HG02840 (cell line): Measurements from ENCODE around the gene HPD.

Source experiments
- ATAC-seq: cut with Tn5 transposase; IDR thresholded peaks from one replicate; pipeline ENCODE4 v1.9.1; 2021; ENCODE audit warnings: mild to moderate bottlenecking, moderate library complexity, moderate number of reproducible peaks; ENCODE audit not compliant: unreplicated experiment, low FRiP score

HPD gene

DNA sequence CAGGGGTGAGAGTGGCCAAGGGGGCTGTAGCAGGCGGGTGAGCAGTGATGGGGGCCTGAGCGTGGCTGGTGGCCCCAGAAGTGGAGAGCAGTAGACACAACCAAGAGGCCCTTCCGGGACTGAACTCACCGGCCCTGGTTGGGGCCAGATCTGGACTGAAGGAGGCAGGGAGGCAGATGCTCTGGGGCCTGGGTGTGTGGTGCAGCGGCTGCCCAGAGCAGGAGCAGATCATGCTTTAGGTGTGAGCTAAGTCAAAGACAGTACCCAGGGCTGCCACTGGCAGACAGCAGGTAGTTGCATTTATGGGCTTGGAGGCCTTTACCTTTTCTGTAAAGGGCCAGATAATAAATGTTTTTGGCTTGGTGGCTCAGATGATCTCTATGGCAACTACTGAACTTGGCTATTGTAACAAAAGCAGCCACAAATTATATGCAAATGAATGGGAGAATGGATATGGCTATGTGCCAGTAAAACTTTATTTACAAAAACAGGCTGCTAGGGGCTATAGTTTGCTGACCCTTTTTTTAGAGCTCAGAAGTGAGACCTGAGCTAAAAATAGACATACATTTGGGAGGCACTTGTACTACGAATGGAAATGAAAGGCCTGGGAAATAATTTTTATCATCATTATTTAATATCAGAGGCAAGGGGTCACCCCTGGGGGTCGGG lies 29.3 kb downstream of the HPD start:
- no peak for ATAC-seq

- ATAC-seq: no peak
Measured at GRCh38 chr12:121828826-121829225, 29.8 kb downstream of the HPD start.

GRCh38 chr12:121828306-121828705 lies 30.4 kb downstream of the HPD start:
- no peak for ATAC-seq

DNA sequence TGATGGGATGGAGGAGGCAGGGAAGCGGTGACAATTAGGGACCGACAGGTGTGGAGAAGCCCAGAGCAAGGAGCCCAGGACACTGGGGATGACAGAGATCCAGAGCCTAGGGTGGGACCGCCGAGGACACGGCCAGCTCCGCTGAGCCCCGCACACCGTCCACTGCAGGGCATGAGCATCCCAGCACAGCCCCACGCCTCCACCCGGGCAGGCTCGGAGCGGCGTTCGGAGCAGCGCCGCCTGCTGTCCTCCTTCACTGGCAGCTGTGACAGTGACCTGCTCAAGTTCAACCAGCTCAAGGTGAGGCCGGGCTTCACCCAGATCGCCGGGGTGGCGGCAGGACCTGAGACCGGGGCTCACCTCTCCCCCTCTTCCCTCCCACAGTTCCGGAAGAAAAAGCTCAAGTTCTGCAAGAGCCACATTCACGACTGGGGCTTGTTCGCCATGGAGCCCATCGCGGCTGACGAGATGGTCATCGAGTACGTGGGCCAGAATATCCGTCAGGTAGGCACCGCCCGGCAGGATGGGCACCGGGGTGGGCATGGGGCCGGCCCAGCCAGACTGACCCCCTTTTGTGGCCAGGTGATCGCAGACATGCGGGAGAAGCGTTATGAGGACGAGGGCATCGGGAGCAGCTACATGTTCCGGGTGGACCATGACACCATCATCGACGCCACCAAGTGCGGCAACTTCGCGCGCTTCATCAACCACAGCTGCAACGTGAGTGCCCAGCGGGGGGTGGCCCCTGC lies 31.1 kb downstream of the HPD start:
- no peak for ATAC-seq

GRCh38 chr12:121826318-121827150 lies 32.1 kb downstream of the HPD start:
- no peak for ATAC-seq

DNA sequence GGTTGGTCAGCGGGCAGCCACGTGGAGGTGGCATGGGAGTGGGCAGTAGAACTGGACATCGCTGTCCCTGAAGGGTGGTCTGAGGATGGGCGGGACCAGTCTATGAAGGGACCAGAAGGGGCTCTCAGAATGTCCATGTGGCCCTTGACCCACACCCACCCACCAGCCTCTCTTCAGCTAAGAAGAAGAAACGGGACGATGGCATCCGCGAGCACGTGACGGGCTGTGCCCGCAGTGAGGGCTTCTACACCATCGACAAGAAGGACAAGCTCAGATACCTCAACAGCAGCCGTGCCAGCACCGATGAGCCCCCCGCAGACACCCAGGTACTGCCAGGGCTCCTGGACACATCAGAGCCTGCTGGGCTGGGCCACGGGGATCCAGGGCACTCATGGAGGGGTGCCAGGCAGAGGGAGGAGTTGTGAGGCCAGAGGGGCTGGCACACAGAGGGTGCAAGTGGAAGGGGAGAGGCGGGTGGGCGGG lies 33.6 kb downstream of the HPD start:
- ATAC-seq: no peak

- no peak for ATAC-seq
Measured at GRCh38 chr12:121823727-121824115, 34.9 kb downstream of the HPD start.

GRCh38 chr12:121823101-121823726 lies 35.4 kb downstream of the HPD start:
- no peak for ATAC-seq

- no peak for ATAC-seq
Measured at GRCh38 chr12:121822393-121823100, 36.1 kb downstream of the HPD start.

DNA sequence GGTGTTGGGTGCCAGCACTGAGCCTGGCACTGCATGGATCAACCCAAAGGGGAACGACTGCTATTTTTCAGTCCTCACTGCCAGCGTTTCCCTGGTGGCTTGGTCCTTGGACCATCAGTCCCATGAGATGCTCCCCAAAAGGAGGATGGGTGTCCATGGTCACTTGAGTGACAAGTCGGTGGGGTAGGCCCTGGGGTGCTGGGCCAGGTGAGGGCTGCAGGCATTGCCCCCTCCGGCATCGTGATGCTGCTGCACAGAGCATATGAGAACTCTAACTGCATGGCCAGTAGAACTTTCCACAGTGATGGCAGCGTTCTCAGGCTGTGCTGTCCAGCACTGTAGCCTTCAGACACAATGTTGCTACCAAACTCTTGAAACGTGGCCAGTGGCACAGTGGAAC lies 38.6 kb downstream of the HPD start:
- no peak for ATAC-seq

DNA sequence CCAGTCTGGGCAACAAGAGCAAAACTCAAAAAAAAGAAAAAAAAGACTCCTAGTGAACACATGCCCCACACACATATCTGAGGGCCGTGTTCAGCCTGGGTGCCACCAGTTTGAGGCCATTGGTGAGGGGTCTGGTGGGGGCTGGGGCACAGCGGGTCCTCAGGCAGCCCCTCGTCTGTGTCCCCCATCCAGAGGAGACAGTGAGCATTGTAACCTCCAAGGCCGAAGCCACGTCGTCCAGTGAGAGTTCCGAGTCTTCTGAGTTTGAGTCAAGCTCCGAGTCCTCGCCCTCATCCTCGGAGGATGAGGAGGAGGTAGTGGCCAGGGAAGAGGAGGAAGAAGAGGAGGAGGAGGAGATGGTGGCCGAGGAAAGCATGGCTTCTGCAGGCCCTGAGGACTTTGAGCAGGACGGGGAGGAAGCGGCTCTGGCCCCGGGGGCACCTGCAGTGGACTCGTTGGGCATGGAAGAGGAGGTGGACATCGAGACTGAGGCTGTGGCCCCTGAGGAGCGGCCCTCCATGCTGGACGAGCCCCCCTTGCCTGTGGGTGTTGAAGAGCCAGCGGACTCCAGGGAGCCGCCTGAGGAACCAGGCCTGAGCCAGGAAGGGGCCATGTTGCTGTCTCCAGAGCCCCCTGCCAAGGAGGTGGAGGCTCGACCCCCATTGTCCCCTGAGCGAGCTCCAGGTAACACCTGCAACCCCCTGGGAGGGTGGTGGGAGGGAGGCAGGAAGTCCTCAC lies 39.3 kb downstream of the HPD start:
- ATAC-seq: no peak

- ATAC-seq: no peak
Measured at GRCh38 chr12:121817648-121818043, 41.0 kb downstream of the HPD start.

DNA sequence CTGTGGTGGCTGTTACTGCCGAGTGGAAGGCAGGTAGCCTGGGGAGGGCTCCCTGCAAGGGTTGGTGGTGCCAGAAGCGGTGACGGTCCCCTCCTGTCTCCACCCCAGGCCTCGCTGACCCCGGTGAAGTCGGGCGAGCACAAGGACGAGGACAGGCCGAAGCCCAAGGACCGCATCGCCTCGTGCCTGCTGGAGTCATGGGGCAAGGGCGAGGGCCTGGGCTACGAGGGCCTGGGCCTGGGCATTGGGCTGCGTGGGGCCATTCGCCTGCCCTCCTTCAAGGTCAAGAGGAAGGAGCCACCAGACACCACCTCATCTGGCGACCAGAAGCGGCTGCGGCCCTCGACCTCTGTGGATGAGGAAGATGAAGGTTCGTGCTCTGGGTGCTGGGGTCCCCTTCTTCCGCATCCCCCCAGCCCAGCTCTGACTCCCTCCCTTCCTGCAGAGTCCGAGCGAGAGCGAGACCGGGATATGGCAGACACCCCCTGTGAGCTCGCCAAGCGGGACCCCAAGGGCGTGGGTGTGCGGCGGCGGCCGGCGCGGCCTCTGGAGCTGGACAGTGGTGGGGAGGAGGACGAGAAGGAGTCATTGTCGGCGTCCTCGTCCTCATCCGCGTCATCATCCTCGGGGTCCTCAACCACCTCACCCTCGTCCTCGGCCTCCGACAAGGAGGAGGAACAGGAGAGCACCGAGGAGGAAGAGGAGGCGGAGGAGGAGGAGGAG lies 41.6 kb downstream of the HPD start:
- no peak for ATAC-seq

DNA sequence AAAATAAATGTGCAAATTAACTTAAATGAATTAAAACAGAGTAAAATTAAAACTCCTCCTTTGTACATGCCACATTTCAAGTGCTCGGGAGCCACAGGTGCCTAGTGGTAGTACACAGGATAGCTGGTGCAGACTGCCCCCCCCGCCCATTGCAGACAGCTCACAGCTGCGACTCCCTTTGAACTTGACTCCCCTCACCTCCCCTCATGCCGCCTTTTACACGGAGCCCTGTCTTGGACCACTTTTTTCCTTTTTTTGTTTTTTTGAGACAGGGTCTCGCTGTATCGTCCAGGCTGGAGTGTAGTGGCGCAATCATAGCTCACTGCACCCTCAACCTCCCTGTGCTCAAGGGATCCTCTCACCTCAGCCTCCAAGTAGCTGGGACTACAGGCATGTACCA lies 43.4 kb downstream of the HPD start:
- ATAC-seq: no peak

- ATAC-seq: no peak
Measured at GRCh38 chr12:121814429-121815119, 44.1 kb downstream of the HPD start.

- no peak for ATAC-seq
Measured at GRCh38 chr12:121813951-121814350, 44.7 kb downstream of the HPD start.

- no peak for ATAC-seq
Measured at GRCh38 chr12:121812921-121813896, 45.5 kb downstream of the HPD start.
